ENCODE results near the gene YIF1A. TPM values are rescaled to one million over a fixed set of nuclear protein-coding genes. Genes with fewer than 3 reads are reported as not detected.

YIF1A gene
- total and polyA plus RNA-seq, 2 of the 4 experiments (the other 2 are of a cell fraction), result 128 to 207 TPM

GRCh38 chr11:66279092-66279734, 9.7 kb downstream of the YIF1A start:
- H3K9me3 ChIP-seq (ENCODE audit: control insufficient read depth, insufficient read depth, low read length), result no peaks in the 10 kb centered on the region
- BruUV-seq (replicated peaks), result no TSS peak
- H4K20me1 ChIP-seq (ENCODE audit: insufficient read depth, low read length), result peaks cover 36% of the 10 kb centered on the region
- H3K56ac ChIP-seq (ENCODE audit: extremely low read depth, insufficient read depth, low read length), result no peak overlapping the region
- CTCF ChIA-PET, result interaction anchor here (0.6 kb wide), 1 partner anchor 56 kb away, joined by 3 read pairs; no protein-coding TSS in a partner anchor
- H3K14ac ChIP-seq (replicated peaks; ENCODE audit: low read depth, low read length), result no peak overlapping the region
- POLR2A ChIA-PET (ENCODE audit: unreplicated experiment), result no interaction called here
- no peaks in the 10 kb centered on the region; the same call in 1 of the 2 replicates for H3K27me3 ChIP-seq (ENCODE audit: control insufficient read depth, insufficient read depth, low read length)
- H3K23ac ChIP-seq (ENCODE audit: low read depth, low read length), result no peak overlapping the region
- H3K4ac ChIP-seq (ENCODE audit: low read depth, low read length), result no peak overlapping the region
- no peak overlapping the region for H4K5ac ChIP-seq (ENCODE audit: low read depth, low read length)
- H3K18ac ChIP-seq (ENCODE audit: low read depth, low read length), result no peak overlapping the region
- DNase-seq, result no peak
- H4K91ac ChIP-seq (ENCODE audit: insufficient read depth, low read depth, low read length), result no peak overlapping the region
- H2AFZ ChIP-seq (replicated peaks; ENCODE audit: low read length, poor library complexity), result no peak overlapping the region
- peaks cover 6% of the 10 kb centered on the region; the same call in 1 of the 2 replicates for H3K9me1 ChIP-seq (ENCODE audit: insufficient read depth, low read length)
- peak overlapping the region; percentile 50 for H2AK9ac ChIP-seq (replicated peaks; ENCODE audit: low read depth, low read length, poor library complexity)
- in situ Hi-C loops (cut with MboI; ENCODE audit: low sequenced_read_pairs), result no loop called here
- no peak overlapping the region for H2BK15ac ChIP-seq (ENCODE audit: low read depth, low read length)
- no peak overlapping the region for H2BK120ac ChIP-seq (ENCODE audit: low read depth, low read length)
- 50% methylated on average over 8 of the region's 15 CpGs; no CpG with 5 or more reads in 1 of the 2 experiments for WGBS, 2 experiments (ENCODE audit: extremely low coverage in 2 of 2, insufficient read length in 1 of 2)
- H3K79me1 ChIP-seq (ENCODE audit: low read depth in 1 of 2, low read length in 2 of 2), result peaks cover 0 to 5% of the 10 kb centered on the region in 2 experiments; a peak in 1 of 4 replicates
- dilution Hi-C loops (cut with HindIII; ENCODE audit: low sequenced_read_pairs, unreplicated experiment), result no loop called here
- intact Hi-C loops (cut with micrococcal nuclease), result no loop called here
- peaks cover 21% of the 10 kb centered on the region for H3K36me3 ChIP-seq (ENCODE audit: control insufficient read depth, insufficient read depth, low read length)
- H4K8ac ChIP-seq (ENCODE audit: low read depth in 2 of 2, low read length in 2 of 2), result no peak overlapping the region
- no peak overlapping the region for H3K4me3 ChIP-seq (ENCODE audit: insufficient read depth, low read depth, low read length)
- ATAC-seq (ENCODE audit: low read depth), result no peak
- no peak overlapping the region for H3K27ac ChIP-seq (ENCODE audit: insufficient read depth, low read length)
- TF ChIP-seq BHLHE40 (IDR thresholded peaks at IDR 0.05; ENCODE audit: low read depth, low read length) (no peak), ELK1 (IDR thresholded peaks at IDR 0.05; ENCODE audit: borderline replicate concordance, low read depth, low read length) (no peak), MAFK (IDR thresholded peaks at IDR 0.05; ENCODE audit: low read depth, low read length) (no peak), POLR2A (IDR thresholded peaks at IDR 0.05; ENCODE audit: low read depth, low read length) (no peak), CTCF (conservative IDR thresholded peaks at IDR 0.05; ENCODE audit: low read depth, low read length) (no peak), MAZ (IDR thresholded peaks at IDR 0.05; ENCODE audit: borderline replicate concordance, low read depth, low read length) (no peak), RFX5 (IDR thresholded peaks at IDR 0.05; ENCODE audit: low read depth, low read length) (no peak), USF2 (IDR thresholded peaks at IDR 0.05; ENCODE audit: low read depth, low read length) (no peak), CEBPB (IDR thresholded peaks at IDR 0.05; ENCODE audit: low read depth, low read length) (no peak), FOS (IDR thresholded peaks at IDR 0.05; ENCODE audit: low read depth, low read length) (no peak), SMC3 (IDR thresholded peaks at IDR 0.05; ENCODE audit: low read depth, low read length) (no peak), RAD21 (IDR thresholded peaks at IDR 0.05; ENCODE audit: low read length) (no peak), NFE2L2 (IDR thresholded peaks at IDR 0.05; ENCODE audit: low read depth, low read length) (no peak)
- H2BK20ac ChIP-seq (ENCODE audit: low read depth, low read length), result no peak overlapping the region
- H3K9ac ChIP-seq (ENCODE audit: low read depth, low read length), result no peak overlapping the region
- peaks cover 5% of the 10 kb centered on the region; the same call in 1 of the 2 replicates for H3K4me1 ChIP-seq (ENCODE audit: control insufficient read depth, insufficient read depth, low read length)
- no peak overlapping the region for H2AK5ac ChIP-seq (ENCODE audit: low read depth, low read length)
- no peak overlapping the region for H2BK5ac ChIP-seq (ENCODE audit: low read depth, low read length, poor library complexity, severe bottlenecking)
- H3K4me2 ChIP-seq (ENCODE audit: low read depth, low read length), result no peak overlapping the region
